Fibroblast of skin of scalp (primary cell): ENCODE data around the gene ANGEL2.
"Not testable (repeated sequence)": the region's sequence is repeated elsewhere in the genome, so short reads cannot be mapped to it uniquely, and the experiment has no call there.

Source experiments
- DNase-seq: peaks from one replicate; pipeline ENCODE4 v3.0.0-alpha.2; 2013

The ANGEL2 gene

DNA sequence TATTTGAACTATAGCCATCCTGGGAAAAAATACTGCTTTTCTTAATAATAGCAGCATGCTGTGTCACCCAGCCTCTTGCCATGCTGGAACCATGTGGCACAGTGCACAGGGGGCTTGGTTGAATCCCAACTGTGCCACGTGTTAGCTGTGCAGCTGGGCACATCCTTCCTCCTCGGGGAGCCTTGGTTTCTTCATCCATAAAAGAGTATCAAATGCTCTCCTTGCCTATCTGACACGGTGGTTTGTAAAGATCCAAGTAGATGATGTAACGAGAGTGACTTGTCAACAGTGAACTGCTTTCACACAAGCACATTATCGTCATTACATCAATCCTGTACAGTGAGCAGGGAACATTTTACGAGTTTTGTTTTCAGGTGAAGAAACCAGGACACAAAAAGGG lies 41.0 kb downstream of the ANGEL2 start:
- no peak for DNase-seq

DNA sequence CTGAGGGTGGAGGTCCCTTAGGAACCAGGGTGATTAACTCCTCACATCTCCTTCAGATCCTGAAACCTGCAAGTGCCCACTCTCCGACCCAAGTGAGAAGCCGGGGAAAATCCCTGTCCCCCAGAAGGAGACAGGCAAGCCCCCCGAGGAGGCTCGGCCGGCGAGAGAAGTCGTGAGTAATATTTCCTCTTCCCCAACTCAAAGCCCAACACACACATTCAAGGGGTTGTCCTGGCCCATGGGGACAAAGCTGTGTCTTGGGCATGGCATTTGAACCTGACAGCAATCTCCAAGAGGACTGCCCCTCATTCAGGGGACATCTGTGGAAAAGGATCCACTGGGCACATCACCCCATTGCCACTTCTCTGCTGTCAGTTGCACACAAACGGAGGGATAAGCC lies 41.8 kb downstream of the ANGEL2 start:
- DNase-seq = no peak

DNA sequence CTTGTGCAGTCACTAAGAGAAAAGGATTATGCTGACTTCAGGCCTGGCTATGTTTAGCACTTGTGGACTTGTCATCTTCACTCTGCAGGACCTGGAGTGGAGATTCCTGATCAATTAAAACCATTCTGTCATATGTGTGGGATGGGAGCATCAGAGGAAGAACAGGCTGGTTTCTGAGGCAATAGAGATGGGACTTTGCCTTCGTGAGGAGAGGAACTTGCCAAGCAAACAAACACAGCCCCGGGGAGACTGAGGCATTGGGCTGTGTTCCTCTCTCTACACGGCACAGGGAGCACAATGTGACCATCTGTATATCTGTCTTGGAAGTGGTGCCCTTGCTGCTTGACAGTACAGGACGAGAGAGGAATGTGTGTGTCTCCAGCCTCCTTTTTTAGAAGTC lies 42.2 kb downstream of the ANGEL2 start:
- no peak for DNase-seq

DNA sequence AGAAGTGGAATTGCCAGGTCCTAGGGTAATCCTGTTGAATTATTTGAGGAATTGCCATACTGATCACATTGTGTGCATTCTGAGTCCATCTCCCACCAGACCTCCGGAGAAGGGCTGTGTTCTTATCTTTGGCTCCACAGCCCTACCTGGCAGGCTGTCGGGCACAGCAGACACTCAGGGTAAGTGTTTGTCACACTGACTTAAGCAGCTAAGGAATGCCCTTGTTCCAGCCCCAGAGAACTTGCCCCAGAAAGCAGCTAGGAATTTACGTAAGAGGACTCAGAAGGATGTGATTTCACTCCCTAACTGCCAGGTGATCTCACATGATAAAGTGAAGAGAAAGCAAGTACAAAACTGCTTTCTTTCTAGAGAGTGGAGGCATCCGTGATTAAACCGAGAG lies 44.4 kb downstream of the ANGEL2 start:
- DNase-seq = no peak

GRCh38 chr1:212970085-212970484 lies 45.6 kb downstream of the ANGEL2 start:
- no peak for DNase-seq

DNA sequence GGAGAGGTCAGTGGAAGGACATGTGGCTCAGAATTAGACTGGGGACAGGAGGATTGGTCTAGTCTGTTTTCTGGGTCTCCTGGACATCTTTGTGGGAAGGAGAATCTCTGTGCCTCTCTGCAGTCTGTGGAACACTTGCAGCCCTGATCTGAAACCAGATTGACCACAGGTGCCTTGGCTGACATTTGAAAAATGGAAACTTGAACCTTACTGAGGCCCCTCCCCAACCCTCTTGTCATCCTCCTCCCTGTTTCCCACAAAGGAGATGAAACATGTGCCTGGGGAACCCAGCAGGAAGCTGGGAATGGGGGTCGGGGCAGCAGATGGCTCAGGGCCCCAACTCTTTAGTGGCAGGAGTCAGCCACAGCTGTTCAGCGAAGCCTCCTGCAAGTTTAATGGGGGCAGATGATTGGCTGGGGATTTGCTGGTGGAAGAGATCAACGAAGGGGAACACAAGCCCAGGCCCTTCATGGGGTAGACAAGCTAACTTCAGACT lies 47.3 kb downstream of the ANGEL2 start:
- no peak for DNase-seq

DNA sequence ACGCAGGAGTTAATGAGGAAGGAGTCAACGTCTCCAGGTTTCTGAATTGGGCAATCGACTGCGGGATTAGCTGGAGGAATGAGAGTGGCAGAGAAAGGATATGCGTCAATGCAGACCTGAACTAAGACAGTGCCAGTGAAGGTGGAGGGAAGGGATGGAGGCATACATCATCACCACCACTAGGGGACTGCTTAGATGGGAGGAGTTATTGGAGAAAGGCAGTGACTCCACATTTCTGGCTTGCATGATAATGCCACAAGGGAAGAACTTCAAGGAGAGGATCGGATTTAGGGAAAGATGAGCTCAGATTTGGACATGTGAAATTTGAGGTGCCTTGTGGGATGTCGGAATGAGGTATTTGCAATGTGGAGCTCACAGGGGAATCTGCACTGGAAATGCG lies 47.9 kb downstream of the ANGEL2 start:
- peak; percentile 73 for DNase-seq

DNA sequence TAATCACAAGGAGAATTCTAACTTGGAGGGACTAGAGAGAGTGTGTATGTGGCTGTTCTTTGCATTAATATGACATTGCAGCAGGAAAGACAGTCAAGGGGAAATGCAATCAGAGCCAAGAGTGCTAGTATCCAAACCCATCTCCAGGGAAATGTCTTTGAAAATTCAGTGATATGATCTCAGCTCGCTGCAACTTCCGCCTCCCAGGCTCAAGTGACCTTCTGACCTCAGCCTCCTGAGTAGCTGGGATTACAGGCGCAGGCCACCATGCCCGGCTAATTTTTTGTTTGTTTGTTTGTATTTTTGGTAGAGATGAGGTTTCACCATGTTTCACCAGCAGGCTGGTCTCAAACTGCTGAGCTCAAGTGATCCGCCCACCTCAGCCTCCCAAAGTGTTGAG lies 49.1 kb downstream of the ANGEL2 start:
- no peak for DNase-seq

GRCh38 chr1:212964993-212965392 lies 50.7 kb downstream of the ANGEL2 start:
- DNase-seq = not testable (repeated sequence)

- DNase-seq = no peak
Observed at GRCh38 chr1:212964102-212964501, 51.6 kb downstream of the ANGEL2 start.

DNA sequence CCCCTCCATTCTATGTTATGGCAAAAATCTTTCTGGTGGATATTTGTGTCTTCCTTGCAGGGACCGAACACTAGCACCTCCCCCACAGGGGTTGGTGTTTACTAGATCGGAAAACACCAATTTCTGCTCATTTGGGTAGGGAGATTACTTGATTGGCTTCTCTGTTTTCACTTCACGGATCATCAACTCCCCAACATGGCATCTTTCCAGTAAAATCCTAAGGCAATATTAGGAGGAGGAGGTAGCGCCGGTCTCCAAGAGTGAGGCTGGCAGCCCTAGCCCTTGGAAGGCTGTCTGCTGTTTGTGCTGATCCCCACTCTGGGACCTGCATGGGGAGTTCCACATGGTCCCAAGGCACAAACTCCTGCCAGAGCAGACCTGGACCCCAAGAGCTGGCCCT lies 53.2 kb downstream of the ANGEL2 start:
- DNase-seq = no peak

DNA sequence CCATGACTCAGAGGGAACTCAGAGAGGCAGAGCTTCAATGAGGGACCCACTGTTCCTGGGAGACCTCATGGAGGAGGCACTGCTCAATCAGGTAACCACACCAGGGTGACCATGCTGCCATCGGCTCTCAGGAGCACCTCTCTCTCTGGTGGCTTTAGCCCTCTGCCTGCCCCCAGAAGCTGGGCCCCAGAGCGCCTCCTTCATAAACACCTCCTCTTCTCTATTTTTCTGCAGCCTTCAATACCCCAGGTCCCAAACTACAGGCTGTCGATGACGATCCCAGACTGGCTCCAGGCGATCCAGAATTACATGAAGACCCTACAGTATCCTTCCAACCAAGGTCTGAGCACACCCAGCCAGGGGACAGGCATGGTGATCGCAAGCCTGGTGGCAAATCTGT lies 54.7 kb downstream of the ANGEL2 start:
- DNase-seq = no peak

- no peak for DNase-seq
Observed at GRCh38 chr1:212959266-212960220, 56.1 kb downstream of the ANGEL2 start.

DNA sequence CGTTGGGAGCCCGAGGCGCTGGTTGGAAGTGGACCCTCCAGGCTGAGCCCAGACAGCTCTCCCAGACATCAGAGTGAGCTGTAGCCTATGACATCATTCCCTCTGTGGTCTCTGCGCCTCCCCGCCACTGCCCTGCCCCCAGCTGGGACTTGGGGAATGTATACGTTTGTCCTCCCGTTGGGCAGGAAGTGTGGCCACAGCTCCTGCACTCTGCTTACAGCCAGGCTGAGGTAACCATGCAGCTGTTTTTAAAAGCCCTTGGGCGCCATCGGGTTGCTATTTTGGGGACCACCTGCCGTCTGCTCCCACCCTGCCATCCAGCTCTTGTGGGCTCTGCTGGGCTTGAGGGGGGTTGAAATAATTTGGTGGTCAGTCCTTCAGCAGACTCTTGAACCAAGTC lies 57.5 kb downstream of the ANGEL2 start:
- peak; percentile 70 for DNase-seq

DNA sequence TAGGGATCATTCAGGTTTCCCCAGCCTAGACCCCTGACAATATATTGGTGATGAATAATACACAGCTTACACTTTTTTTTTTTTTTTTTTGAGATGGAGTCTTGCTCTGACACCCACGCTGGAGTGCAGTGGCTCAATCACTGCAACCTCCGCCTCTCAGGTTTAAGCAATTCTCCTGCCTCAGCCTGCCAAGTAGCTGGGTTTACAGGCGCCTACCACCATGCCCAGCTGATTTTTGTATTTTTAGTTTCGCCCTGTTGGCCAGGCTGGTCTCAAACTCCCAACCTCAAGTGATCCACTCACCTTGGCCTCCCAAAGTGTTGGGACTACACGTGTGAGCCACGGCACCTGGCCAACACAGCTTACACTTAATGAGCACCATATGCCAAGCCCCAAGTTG lies 58.1 kb downstream of the ANGEL2 start:
- DNase-seq = no peak

- DNase-seq = no peak
Observed at GRCh38 chr1:212955961-212956620, 59.6 kb downstream of the ANGEL2 start.

DNA sequence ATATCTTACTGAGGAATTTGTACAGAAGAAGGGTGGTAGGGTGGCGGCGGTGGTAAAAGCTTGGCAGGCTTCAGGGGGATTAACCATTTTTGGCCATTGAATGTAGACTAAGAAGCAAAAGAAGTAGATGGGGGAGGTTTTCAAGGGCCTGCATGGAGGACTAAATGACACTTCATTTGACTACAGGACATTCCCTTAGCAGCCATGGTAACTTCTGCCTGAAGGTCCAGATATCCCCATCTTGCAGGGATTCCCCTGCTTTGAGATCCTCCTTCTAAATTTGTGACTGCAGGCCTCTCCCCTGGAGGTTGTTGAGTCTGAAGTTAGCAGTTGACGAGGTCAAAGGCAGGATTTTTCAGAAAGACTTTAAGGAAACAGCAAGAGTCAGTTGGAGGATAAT lies 60.6 kb downstream of the ANGEL2 start:
- no peak for DNase-seq

DNA sequence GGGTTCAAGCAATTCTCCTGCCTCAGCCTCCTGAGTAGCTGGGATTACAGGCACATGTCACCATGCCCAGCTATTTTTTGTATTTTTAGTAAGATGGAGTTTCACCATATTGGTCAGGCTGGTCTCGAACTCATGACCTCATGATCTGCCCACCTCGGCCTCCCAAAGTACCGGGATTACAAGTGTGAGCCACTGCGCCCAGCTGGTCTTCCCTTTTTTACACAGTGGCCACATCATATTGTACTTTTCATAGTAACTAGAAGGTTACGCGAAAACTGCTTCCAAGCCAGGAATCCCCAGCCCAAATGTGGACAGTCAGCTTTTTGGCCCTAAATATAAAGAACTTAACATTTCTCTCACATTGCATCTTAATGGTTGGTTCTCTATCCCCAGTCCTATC lies 61.2 kb downstream of the ANGEL2 start:
- no peak for DNase-seq

DNA sequence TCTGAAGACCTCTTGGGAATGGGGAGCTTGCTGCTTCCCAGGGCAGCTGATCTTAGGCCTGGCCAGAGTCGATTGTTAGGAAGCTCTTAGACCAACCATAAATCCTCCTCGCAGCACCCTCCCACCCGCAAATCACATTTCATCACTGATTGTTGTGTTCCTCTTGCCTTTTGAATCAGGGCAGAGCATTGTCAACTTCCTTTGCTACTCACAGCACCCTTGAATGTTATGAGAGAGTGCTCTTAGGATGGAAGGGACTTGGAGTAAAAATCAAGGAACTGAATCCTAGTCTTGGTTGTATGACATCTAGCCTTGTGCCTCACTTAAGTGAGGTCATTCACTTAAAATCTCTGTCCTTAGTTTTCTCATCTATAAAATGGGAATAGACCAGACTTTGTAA lies 62.3 kb downstream of the ANGEL2 start:
- DNase-seq = no peak

- DNase-seq = no peak
Observed at GRCh38 chr1:212952641-212952976, 63.1 kb downstream of the ANGEL2 start.

DNA sequence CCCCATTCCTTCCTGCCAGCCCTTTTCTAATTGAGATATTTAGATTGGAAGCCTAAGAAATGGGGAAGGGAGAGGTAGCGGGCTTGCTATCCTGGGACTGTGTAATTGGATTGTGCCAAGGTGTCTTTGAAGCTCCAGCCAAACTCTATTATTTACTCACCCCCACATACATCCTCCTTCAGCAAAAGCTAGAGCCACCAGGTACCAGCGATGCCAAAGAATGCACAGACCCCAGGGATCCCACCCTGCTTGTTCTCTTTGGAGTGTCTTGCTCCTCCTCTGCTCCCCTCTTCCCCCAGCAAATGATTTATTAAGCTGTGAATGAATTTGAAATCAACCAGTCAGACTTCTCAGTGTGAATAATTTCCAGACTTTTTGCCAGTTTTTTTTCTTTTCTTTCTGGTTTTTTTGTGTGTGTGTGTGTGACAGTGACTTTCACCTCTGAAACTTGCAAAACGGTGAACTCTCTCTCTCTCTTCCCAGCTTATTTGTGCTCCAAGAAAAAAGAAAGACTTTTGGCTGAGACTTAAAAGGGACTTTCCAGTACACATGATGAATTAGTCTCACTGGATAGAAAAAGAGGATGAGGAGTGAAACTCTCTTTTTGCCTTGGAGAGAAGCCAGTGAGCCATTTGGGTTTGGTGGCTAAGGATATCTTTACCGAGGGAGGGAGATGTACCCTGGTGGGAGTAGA lies 63.6 kb downstream of the ANGEL2 start:
- DNase-seq = no peak

- no peak for DNase-seq
Observed at GRCh38 chr1:212951126-212951946, 64.3 kb downstream of the ANGEL2 start.
